ENCODE data around the gene AKTIP.

Gene AKTIP

DNA sequence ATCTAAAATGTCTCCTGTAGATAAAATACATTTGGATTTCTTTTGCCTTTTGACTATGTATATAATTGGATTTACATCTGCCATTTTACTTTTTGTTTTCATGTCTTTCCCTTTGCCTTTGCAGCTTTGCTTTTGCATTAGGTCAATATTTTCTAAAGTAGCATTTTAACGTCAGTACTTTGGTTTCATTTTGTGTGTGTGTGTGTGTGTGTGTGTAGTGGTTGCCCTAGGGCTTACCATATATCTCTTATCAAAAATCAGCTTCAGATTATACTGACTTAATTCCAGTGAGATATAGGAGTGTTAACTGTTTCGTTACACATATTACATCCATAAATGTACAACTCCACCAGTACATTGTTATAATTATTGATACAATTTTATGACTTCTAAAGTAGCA, 26.1 kb downstream of the AKTIP start:
- no peak for DNase-seq

- DNase-seq: no peak
Observed at GRCh38 chr16:53465606-53466280, 37.3 kb downstream of the AKTIP start.

DNA sequence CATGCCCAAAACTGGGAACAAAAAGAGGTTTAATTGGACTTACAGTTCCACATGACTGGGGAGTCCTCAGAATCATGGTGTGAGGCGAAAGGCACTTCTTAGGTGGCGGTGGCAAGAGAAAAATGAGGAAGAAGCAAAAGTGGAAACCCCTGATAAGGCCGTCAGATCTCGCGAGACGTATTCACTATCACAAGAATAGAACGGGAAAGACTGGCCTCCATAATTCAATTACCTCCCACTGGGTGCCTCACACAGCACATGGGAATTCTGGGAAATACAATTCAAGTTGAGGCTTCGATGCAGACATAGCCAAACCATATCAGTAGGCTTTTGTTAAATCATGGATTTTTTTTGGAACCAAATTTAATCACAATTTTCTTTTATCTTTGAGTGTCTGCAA, 44.4 kb downstream of the AKTIP start:
- no peak for DNase-seq

- DNase-seq: peak; percentile 58
Observed at GRCh38 chr16:53457670-53458069, 45.3 kb downstream of the AKTIP start.

GRCh38 chr16:53456625-53457024, 46.4 kb downstream of the AKTIP start:
- DNase-seq: peak; percentile 19

GRCh38 chr16:53453928-53454327, 49.1 kb downstream of the AKTIP start:
- no peak for DNase-seq

DNA sequence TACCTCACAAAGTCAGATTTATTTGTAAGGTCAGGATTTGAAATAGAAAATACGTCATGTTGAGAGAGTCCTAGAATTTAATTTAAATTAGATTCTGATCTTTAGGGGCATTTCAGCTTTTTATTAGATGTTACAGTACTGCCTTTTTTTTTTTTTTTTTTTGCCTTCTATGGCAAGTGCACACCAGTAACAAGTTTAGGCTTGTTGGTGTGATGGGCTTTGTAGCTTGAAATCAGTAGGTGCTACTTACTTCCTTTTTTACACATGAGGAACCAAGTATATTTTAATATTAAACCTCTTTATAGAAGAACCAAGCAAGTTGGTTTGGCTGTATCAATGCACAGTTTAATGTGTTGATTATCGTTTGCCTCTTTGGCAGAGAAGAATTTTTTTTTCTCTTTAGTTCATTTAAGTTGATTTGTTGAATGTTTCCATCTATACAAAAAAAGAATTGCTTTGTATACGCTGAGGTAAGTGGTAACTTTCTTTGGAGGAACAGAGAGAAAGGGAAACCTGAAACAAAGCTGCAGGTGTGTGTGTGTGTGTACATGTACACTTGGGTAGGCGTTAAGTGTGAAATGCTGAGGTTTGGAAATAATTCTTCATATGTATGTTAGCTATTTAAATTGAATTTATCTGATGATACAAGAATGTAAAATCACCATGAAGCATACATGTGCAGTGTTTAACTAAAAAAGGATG, 53.0 kb downstream of the AKTIP start:
- DNase-seq: no peak

DNA sequence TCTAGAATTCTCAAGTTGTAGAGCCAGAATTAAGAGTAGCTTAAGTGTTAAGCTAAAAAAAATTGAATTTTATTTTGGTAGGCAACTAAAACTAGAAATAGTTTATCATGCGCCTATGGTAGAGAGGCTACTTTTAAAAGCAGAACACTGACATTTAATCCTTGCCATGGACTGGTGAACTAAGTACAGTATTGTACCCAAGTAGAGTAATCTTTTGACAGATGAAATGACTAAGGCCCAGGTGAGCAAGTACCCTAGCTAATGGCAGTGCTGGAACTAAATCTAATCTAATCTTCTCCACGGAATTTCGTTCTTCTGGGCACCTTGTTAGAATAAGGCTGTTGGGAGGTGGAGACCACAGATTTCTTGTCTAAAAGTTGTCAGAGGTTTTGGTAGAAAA, 56.9 kb downstream of the AKTIP start:
- DNase-seq: no peak

GRCh38 chr16:53445534-53445933, 57.5 kb downstream of the AKTIP start:
- no peak for DNase-seq

Data from activated CD4-positive, alpha-beta T cell treated with anti-CD3 and anti-CD28 coated beads, Interleukin-2, amount 50 U/mL, for 1 hour (primary cell).